Midbrain (tissue), 1 donor: ENCODE data around the gene BCLAF1.
A peak's percentile ranks its signal among the peaks of the same experiment; 100 is the strongest.
"Not testable (repeated sequence)": the region's sequence is repeated elsewhere in the genome, so short reads cannot be mapped to it uniquely, and the experiment has no call there.

Experiments used
- DNase-seq: peaks from one replicate; lab custom pipeline; 2025; lab: John Stamatoyannopoulos, UW

The BCLAF1 gene

GRCh38 chr6:136309729-136310311 lies 20.2 kb upstream of the BCLAF1 start:
- DNase-seq, result no peak

- no peak for DNase-seq
These were observed 19.5 kb upstream of the BCLAF1 start for GRCh38 chr6:136309171-136309570.

- DNase-seq, result not testable (repeated sequence)
These were observed 18.8 kb upstream of the BCLAF1 start for GRCh38 chr6:136308469-136308868.

DNA sequence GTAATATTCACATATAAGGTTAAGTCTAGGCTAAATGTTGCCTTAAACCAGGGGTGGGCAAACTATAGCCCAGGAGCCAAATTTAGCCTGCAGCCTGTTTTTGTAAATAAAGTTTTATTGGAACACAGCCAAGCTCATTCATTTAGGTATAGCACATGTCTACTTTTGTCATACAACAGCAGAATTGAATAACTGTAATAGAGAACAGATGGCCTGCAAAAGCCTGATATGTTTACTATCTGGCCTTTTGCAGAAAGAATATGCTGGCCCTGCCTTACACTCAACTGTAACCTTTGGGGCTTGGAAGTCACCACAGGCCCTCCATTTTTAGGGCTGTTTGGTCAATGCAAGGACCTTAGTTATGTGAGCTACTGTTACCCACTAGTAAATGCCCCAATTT lies 17.7 kb upstream of the BCLAF1 start:
- no peak for DNase-seq

DNA sequence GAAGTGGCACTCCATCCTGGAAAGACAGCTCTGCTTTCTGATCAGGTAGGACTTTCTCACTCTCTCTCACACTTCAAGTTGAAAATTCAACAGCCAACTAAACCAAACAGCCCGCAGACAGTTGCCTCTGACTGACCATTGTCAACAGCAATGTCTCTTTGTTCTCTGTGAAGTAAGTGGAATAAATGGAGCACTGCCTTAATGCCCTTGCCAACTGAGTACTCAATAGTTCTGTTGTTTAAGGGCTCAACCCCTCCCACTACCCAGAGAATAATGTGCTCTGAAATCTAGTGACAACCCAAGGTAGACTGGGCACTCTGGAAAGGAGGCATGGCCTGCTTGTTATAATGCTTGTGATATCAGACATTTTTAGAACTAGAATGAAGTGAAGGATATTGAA lies 16.8 kb upstream of the BCLAF1 start:
- peak; percentile 85 for DNase-seq

- DNase-seq, result no peak
These were observed 14.8 kb upstream of the BCLAF1 start for GRCh38 chr6:136304410-136304809.

- DNase-seq, result no peak
These were observed 13.9 kb upstream of the BCLAF1 start for GRCh38 chr6:136303516-136303915.

GRCh38 chr6:136294621-136295020 lies 5.0 kb upstream of the BCLAF1 start:
- no peak for DNase-seq

- DNase-seq, result no peak
These were observed 864 bp upstream of the BCLAF1 start for GRCh38 chr6:136290410-136291010.

GRCh38 chr6:136289327-136289578 lies 393 bp downstream of the BCLAF1 start:
- peak; percentile 86 for DNase-seq

DNA sequence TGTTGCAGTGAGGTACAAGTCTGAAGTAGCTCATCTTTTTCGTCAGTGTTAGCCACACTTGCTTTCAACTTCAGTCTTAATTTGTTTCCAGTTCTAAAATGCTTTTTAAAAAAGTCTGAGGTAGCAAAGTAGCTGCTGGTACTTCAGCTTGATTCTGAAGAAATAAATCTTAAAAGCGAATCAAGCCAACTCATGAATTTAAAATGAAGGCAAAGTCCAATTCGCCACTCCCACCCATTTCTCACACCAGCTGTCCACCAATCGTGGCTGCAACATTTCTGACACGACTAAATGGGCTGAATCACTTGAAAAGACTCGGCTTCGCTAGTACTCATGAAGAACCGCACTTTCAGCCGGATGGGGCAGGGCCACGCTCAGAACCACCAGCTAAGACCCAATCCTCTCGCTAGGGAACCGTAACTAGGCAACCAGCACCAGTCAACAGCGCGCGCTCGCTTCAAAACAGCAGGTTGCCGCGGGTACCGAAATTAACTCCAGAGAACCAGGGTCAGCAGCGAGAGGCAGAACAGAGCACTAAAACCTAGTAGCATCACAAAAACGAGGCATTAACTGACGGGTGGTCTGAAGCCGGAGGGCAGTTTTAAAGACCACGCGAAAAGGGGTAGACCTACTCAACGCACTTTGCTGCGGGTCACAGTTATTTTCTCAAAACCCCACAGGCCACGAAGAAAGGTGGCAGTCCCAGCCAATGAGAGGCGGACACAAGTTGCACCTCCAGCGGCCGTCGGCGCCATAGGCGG lies 900 bp downstream of the BCLAF1 start:
- peak; percentile 77 for DNase-seq

DNA sequence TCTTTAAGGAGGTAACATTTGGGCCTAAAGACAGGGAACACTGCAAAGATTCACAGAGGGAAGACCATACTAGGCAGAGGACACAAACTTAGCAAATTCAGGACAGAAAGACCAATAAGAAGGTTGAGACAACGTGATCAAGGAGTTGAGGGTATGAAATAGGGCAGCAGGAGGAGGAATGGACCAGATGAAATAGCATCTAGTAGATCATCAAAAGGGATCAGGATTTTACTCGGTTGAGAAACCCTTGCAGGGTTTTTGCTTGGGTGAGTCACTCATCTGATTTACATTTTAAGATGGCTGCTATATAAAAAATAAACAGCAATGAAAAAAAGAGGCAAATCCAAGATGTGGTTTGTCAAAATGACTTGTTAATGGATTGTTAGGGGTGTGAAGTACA lies 4.7 kb downstream of the BCLAF1 start:
- DNase-seq, result no peak

DNA sequence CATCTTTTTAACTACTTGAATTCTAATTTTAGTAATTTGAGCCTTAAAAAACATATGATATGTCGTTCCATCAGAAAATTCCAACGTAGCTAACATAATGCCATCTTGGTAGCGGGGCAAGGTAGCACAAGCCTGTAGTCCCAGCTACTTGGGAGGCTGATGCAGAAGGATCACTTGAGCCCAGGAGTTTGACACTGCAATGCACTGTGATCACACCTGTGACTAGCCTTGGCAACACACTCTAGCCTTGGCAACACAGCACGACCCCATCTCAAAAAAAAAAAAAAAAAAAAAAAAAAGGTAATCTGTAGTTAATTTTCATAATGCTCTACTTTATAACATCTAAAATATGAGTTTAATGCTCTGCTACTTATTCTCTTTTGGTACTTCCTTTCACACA lies 6.7 kb downstream of the BCLAF1 start:
- DNase-seq, result no peak

- no peak for DNase-seq
These were observed 9.5 kb downstream of the BCLAF1 start for GRCh38 chr6:136280032-136280609.

- no peak for DNase-seq
These were observed 15.6 kb downstream of the BCLAF1 start for GRCh38 chr6:136274062-136274461.

DNA sequence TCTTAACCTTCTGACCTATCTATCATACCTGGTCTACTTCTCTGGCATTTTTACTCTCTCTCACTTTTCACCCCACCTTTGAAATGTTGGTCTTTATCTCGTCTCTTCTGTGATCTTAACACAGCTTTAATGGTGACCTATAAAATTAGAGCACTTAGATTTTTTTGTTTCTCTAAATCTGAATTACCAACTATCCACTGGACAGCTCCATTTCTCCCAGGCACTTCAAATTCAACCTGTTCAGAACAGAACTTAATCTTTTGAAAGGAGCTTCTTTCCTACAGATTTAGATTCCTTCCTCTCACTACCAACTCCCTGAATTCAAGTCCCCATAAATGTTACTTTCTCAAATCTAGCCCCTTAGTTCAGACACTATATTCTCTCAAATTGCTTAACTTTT lies 24.5 kb downstream of the BCLAF1 start:
- DNase-seq, result no peak

GRCh38 chr6:136262940-136263339 lies 26.7 kb downstream of the BCLAF1 start:
- no peak for DNase-seq

GRCh38 chr6:136254851-136255466 lies 34.7 kb downstream of the BCLAF1 start:
- DNase-seq, result no peak

DNA sequence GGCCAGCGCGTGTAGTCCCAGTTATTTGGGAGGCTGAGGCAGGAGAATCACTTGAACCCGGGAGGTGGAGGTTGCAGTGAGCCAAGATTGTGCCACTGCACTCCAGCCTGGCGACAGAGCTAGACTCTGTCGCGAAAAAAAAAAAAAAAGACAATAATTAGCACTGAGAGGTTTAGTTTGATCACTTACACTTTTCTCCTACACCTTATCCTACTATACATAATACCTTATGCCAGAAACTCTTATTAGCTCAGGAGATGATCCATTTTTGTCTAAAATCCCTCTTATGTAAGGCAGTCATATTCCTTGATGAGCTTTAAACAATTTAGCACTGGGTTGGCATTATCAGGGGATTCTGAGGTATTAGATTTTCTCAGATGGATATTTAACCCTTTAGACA lies 35.9 kb downstream of the BCLAF1 start:
- DNase-seq, result no peak

GRCh38 chr6:136252441-136252840 lies 37.2 kb downstream of the BCLAF1 start:
- no peak for DNase-seq

GRCh38 chr6:136251394-136251793 lies 38.3 kb downstream of the BCLAF1 start:
- no peak for DNase-seq

DNA sequence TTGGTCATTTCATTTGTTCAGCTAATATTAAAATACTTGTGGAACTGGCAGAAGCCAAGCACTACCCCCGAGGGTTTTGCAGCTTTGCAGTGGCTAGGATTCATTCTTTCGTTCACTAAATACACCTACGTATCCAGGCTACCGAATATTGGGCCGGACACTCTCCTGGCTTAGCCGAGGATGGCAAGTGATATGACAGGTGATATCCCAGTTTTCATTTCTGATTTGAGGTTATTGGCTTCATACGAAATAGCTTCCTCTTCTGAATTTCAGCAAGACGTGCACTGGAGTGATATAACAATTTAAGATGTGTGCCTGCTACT lies 39.0 kb downstream of the BCLAF1 start:
- no peak for DNase-seq
